ACC112 (cell line): ENCODE data around the gene LIN54.

Source experiments
- H2AFZ ChIP-seq: fragments of 200-600 bp; sonication (generic); one replicate; pipeline ENCODE4 v1.6.0; 2017; ENCODE audit warnings: antibody characterized with exemption, low read length; ENCODE audit not compliant: unreplicated experiment
- H3K27ac ChIP-seq: fragments of 200-600 bp; sonication (generic); 2 replicates; pipeline ENCODE4 v1.5.1; 2014; ENCODE audit warnings: low read depth, mild to moderate bottlenecking, antibody characterized with exemption, low read length, moderate library complexity
- H3K27me3 ChIP-seq: fragments of 200-600 bp; sonication (generic); 2 replicates; pipeline ENCODE4 v1.6.1; 2014; ENCODE audit warnings: mild to moderate bottlenecking, antibody characterized with exemption, low read length, moderate library complexity, mixed read lengths; ENCODE audit not compliant: insufficient read depth
- H3K36me3 ChIP-seq: fragments of 200-600 bp; sonication (generic); 2 replicates; pipeline ENCODE4 v1.6.1; 2016; ENCODE audit warnings: mild to moderate bottlenecking, antibody characterized with exemption, low read length, moderate library complexity, mixed read lengths; ENCODE audit not compliant: insufficient read depth
- H3K4me1 ChIP-seq: fragments of 200-600 bp; sonication (generic); one replicate; pipeline ENCODE4 v1.6.1; 2016; ENCODE audit warnings: low read length, mixed read lengths; ENCODE audit not compliant: insufficient read depth, unreplicated experiment, control insufficient read depth
- H3K4me3 ChIP-seq: fragments of 200-600 bp; sonication (generic); 2 replicates; pipeline ENCODE4 v1.5.1; 2014; ENCODE audit warnings: mild to moderate bottlenecking, low read depth, low read length
- H3K79me2 ChIP-seq: fragments of 200-600 bp; sonication (generic); one replicate; pipeline ENCODE4 v1.6.0; 2016; ENCODE audit warnings: low read length; ENCODE audit not compliant: control insufficient read depth, unreplicated experiment, insufficient read depth

The LIN54 gene

DNA sequence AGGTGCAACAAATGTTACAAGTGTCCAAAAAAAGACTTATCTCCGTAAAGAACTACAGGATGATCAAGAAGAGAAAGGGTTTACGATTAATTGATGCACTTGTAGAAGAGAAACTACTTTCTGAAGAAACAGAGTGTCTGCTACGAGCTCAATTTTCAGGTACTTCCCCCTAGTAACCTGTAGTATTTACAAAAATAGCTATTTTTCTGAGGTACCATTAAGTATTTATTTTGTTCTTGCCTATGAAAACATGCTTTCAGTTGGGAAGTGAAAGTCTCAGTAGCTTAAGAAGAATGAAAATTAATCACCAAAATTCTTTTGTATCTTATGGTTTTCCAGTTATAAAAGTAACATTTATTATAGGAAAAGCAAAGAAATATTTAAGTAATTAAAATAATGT lies 104.2 kb downstream of the LIN54 start:
- Histone ChIP-seq H3K27ac (no peak overlapping the region), H3K4me3 (no peak overlapping the region), H3K36me3 (no peaks in the 10 kb centered on the region), H3K27me3 (no peaks in the 10 kb centered on the region), H3K4me1 (peaks cover 13% of the 10 kb centered on the region), H3K79me2 (peaks cover 12% of the 10 kb centered on the region), H2AFZ (no peak overlapping the region)

DNA sequence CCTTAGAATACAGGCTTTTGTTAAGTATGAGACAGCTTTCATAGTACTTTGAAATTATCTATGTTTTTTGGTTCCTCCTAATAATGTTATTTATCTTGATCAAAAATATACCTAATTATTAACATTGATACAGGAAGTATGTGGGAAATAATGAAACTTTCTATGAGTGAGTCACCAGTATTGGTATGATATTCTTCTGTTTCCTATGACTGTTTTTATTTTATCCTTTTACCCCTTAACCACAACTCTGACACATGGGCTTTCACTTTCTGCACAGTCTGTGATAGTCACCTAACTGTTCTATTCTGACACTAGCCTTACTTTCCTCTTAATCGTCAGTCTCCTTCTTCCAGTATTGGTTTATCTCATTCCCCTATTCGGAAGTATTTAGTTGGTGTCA lies 105.4 kb downstream of the LIN54 start:
- peak overlapping the region; percentile 64 for H3K27ac ChIP-seq
- H3K4me3 ChIP-seq = peak overlapping the region; percentile 57
- peaks cover 13% of the 10 kb centered on the region for H3K4me1 ChIP-seq
- H3K79me2 ChIP-seq = peaks cover 12% of the 10 kb centered on the region
- peak overlapping the region; percentile 7 for H2AFZ ChIP-seq
- no peaks in the 10 kb centered on the region for H3K27me3 ChIP-seq
- H3K36me3 ChIP-seq = no peaks in the 10 kb centered on the region

DNA sequence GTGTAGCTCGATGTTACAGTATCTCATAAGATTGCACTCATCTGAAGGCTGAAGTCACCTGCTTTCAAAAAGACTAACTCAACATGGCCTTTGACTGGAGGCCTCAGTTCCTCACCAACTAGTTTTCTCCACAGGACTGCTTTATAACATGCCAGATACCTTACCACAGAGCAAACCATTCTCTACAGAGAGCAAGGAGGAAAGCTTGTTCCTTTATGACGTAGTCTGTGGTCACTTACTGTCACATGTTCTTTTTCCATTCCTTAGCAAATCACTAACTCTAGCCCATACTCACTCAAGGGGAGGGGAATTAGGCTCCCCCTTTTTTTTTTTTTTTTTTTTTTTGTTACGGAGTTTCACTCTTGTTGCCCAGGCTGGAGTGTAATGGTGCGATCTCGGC lies 106.9 kb downstream of the LIN54 start:
- H3K79me2 ChIP-seq = peaks cover 27% of the 10 kb centered on the region
- H2AFZ ChIP-seq = no peak overlapping the region
- H3K27me3 ChIP-seq = no peaks in the 10 kb centered on the region
- no peak overlapping the region for H3K27ac ChIP-seq
- H3K4me3 ChIP-seq = no peak overlapping the region
- no peaks in the 10 kb centered on the region for H3K36me3 ChIP-seq
- H3K4me1 ChIP-seq = peaks cover 13% of the 10 kb centered on the region

DNA sequence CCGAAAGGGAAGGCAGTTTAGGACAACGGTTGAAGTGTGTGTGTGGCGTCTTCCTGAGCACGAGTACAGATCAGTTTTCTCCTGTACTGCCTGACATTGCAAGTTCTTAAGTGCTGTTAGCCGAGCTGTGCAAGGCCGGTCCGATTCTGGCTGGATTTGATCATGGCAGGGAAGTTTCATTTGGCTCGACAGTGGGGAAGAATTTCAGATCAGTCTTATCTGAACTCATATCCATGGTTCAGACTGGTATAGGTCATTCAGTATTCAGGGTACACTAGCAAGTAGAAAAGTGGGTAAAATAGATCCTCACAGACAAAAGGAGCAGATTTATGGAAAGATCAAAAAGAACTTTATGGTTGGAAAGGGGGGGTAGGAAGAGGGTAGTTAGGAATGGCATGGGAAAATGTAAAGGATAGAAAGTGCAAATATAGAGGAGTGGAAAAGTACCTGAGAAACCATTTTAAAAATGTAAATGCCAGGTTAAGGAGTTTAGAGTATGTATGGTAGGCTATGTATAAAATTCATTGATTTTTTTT lies 109.4 kb downstream of the LIN54 start:
- peak overlapping the region; percentile 99 for H3K27ac ChIP-seq

DNA sequence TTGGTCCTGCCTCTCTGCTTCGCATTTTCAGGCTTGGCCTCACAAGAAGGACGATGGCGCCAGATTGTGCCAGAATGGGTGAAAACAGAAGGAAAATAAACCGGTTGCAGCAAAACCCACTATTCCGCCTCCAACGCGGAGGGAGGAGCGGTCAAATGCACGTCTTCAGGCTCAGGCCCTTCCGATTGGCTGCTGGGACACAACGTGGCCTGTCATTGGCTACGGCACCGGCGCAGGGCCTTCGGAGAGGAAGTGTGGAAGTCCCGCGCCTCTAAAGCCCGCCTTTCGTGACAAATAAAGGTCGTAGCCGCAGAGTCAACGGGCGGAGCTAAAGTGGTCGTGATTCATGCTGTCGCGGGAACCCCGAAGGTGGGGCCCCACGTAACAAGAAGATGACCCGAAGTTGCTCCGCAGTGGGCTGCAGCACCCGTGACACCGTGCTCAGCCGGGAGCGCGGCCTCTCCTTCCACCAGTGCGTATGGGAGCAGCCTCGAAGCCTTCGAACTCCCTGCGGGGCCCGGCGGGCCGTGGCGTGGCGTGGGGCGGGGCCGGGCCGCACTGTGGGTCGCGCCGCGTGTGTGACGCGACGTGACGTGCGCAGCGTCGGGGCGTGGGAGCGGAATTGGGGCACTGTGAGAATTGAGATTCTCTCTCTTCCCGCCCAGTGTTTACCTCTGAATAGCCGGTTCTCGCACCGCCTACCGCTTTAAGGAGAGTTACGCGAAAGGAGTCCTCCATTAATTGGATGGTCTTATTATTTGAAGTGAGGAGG lies 110.0 kb downstream of the LIN54 start, which contains the start of gene THAP9:
THAP9 (plus strand) TSS at position 325 of the 772 bp plus-strand sequence; CDS start at position 393, 68 bp downstream.
- Histone ChIP-seq H3K36me3 (peaks cover 21% of the 10 kb centered on the region), H2AFZ (peak within 1 kb of the TSS; percentile 0), H3K4me1 (peaks cover 18% of the 10 kb centered on the region), H3K4me3 (peak within 1 kb of the TSS; percentile 89), H3K79me2 (peaks cover 58% of the 10 kb centered on the region), H3K27me3 (no peaks in the 10 kb centered on the region), H3K27ac (peak within 1 kb of the TSS; percentile 99)

More for the DNA sequence above, 109.4 kb downstream of the LIN54 start:
- peaks cover 24% of the 10 kb centered on the region for H3K4me1 ChIP-seq
- H3K36me3 ChIP-seq = peaks cover 17% of the 10 kb centered on the region
- peak overlapping the region; percentile 0 for H2AFZ ChIP-seq
- H3K4me3 ChIP-seq = peak overlapping the region; percentile 89
- H3K27me3 ChIP-seq = no peaks in the 10 kb centered on the region
- peaks cover 52% of the 10 kb centered on the region for H3K79me2 ChIP-seq

DNA sequence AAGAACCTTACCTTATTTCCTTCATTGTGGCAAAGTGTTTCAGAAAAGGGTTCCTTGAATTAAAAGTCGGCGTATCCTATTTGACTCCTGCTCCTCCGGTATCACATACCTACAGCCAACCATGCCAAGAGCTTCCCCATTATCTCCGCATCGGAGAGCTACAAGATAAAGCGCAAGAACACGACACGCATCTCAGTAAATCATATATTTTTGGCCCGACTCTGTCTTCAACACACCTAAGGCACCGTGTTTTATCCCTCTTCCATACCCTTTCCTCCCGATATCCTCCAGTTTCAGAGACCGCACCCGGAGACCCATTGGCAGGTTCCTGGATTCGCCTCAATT lies 110.6 kb downstream of the LIN54 start:
- Histone ChIP-seq H3K4me3 (peak overlapping the region; percentile 89), H3K79me2 (peaks cover 63% of the 10 kb centered on the region), H3K4me1 (peaks cover 16% of the 10 kb centered on the region), H3K36me3 (peaks cover 24% of the 10 kb centered on the region), H3K27ac (peak overlapping the region; percentile 99), H2AFZ (no peak overlapping the region), H3K27me3 (no peaks in the 10 kb centered on the region)

DNA sequence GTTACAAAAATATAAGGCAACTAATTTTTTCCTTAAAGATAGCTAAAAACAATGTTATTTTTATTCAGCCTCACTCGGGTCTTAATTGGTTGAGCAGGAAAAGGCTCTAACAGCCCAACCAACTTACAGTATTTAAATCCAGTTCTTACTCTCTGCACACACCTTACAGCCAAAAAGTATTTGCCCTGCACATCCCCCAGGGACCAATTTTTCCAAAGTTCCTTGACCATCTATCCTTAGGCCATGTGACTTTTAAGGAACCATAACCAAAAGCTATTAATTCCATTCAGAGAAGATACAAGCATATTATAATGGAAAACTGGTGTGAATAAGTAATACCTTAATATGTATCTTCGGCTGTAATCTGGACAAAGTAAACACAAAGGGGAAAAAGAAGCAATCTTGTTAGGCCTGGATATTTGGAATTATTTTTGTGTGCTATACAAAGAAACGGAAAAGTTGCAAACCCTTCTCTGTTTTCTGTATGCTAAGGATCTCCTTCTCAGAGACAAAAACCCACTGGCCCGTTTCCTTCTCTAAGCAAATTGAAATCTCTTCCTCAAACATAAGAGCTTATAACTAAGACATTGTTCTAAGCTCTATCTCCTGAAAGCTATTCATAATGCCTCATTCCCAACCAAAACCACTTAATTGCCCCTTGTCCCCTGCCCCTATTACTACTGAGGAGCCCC lies 111.1 kb downstream of the LIN54 start:
- Histone ChIP-seq H3K27me3 (no peaks in the 10 kb centered on the region), H3K4me3 (peak overlapping the region; percentile 89), H2AFZ (no peak overlapping the region), H3K27ac (peak overlapping the region; percentile 99), H3K79me2 (peaks cover 68% of the 10 kb centered on the region), H3K36me3 (peaks cover 30% of the 10 kb centered on the region), H3K4me1 (peaks cover 16% of the 10 kb centered on the region)

DNA sequence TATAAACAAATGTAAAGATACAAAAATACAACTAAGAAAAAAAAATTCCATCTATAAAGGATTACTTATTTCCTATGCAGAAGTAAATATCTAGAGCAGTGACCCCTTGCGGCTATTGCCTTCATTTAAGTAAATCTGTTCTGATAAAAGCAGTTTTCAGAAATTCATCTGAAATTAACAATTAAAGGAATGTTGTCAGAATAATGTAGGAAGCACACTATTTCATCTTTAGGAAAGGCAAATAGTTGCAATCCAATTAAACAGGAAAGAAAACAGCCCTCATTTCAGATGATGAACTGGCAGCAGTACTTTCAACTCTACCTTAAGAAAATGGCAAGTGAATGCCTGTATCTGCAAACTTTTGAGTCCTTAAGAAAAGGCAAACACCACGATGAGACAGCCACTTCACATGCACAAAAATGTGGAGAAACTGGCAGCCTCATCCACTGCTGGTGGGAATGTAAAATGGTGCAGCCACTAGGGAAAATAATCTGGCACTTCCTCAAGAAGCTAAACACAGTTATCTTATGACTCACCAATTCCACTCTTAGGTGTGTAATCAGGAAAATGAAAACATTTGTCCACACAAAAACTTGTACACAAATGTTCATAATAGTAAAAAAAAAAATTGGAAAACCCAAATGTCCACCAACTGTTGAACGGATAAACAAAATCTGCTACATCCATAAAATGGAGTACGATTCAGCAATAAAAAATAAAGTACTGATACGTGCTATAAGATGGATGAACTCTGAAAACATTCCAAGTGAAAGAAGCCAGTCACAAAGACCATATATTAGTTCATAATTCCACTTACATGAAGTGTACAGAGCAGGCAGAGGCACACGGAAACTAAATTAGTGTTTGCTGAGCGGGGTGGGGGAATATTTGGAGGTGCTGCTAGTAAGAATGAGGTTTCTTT lies 112.0 kb downstream of the LIN54 start:
- Histone ChIP-seq H3K27me3 (no peaks in the 10 kb centered on the region), H3K4me3 (peak overlapping the region; percentile 89), H3K4me1 (peaks cover 23% of the 10 kb centered on the region), H3K27ac (peak overlapping the region; percentile 99), H3K79me2 (peaks cover 76% of the 10 kb centered on the region), H2AFZ (no peak overlapping the region), H3K36me3 (peaks cover 38% of the 10 kb centered on the region)

DNA sequence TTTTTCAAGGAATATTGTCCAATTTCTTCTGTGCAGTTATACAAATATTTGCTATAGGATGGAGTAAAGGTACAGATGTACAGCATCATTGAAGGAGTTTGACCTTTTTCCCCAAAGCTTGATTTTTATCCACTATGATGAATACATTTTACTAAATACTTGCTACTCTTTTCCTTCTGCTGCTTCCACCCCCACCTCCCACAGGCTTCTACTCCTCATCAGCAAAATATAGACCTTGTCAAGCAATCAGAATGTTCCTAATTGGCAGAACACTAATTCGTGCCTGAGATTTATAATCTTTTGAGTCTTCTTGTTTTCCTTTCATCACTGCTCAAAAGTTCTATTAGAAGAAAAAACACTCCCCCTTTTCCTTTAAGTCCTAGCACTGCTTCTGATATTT lies 113.9 kb downstream of the LIN54 start:
- Histone ChIP-seq H3K79me2 (peaks cover 74% of the 10 kb centered on the region), H3K4me3 (peak overlapping the region; percentile 89; the same call in 1 of the 2 replicates), H2AFZ (no peak overlapping the region), H3K27me3 (no peaks in the 10 kb centered on the region), H3K36me3 (peaks cover 42% of the 10 kb centered on the region), H3K4me1 (peaks cover 41% of the 10 kb centered on the region), H3K27ac (no peak overlapping the region)

DNA sequence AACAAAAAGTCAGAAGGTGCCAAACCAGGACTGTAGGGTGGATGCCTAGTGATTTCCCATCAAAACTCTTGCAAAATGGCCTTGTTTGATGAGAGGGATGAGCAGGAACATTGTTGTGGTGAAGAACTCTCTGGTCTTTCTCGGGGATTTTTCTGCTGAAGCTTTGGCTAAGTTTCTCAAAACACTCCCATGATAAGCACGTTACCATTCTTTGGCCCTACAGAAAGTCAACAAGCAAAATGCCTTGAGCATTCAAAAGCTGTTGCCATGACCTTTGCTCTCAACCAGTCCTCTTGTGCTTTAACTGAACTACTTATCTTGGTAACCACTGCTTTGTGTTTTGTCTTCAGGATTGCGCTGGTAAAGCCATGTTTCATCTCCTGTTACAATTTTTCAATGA lies 116.7 kb downstream of the LIN54 start:
- peaks cover 46% of the 10 kb centered on the region for H3K36me3 ChIP-seq
- H3K4me1 ChIP-seq = peaks cover 43% of the 10 kb centered on the region
- peak overlapping the region; percentile 20; the same call in 1 of the 2 replicates for H3K27ac ChIP-seq
- no peaks in the 10 kb centered on the region for H3K27me3 ChIP-seq
- no peak overlapping the region for H2AFZ ChIP-seq
- H3K4me3 ChIP-seq = no peak overlapping the region
- peaks cover 78% of the 10 kb centered on the region for H3K79me2 ChIP-seq
